IMR-90 (cell line): Measurements from ENCODE around the gene TUBGCP2.

Experiments
- BHLHE40 ChIP-seq: fragments of 150-350 bp; IDR thresholded peaks from 2 replicates; pipeline ENCODE4 v1.6.1; 2016; ENCODE audit warnings: mild to moderate bottlenecking, low read depth, low read length
- CHD1 ChIP-seq: IDR thresholded peaks from 2 replicates; pipeline ENCODE4 v1.6.1; 2012; ENCODE audit warnings: low read depth, low read length, improper control_type of control experiment
- ELK1 ChIP-seq: fragments of 150-350 bp; IDR thresholded peaks from 2 replicates; pipeline ENCODE4 v1.6.1; 2016; ENCODE audit warnings: low read depth, mild to moderate bottlenecking, low read length, moderate library complexity, borderline replicate concordance
- MAZ ChIP-seq: IDR thresholded peaks from 2 replicates; pipeline ENCODE4 v1.6.1; 2012; ENCODE audit warnings: low read depth, mild to moderate bottlenecking, low read length, improper control_type of control experiment, moderate library complexity, borderline replicate concordance
- MXI1 ChIP-seq: IDR thresholded peaks from 2 replicates; pipeline ENCODE4 v1.6.1; 2012; ENCODE audit warnings: low read depth, mild to moderate bottlenecking, low read length, moderate library complexity, borderline replicate concordance
- NFE2L2 ChIP-seq: fragments of 150-350 bp; IDR thresholded peaks from 2 replicates; pipeline ENCODE4 v1.6.1; 2016; ENCODE audit warnings: low read depth, mild to moderate bottlenecking, low read length
- POLR2A ChIP-seq: IDR thresholded peaks from 2 replicates; pipeline ENCODE4 v1.6.1; 2012; ENCODE audit warnings: mild to moderate bottlenecking, low read depth, low read length
- RFX5 ChIP-seq: IDR thresholded peaks from 2 replicates; pipeline ENCODE4 v1.8.0; 2012; ENCODE audit warnings: low read depth, mild to moderate bottlenecking, low read length, moderate library complexity
- SMC3 ChIP-seq: fragments of 150-350 bp; IDR thresholded peaks from 2 replicates; pipeline ENCODE4 v1.6.1; 2016; ENCODE audit warnings: low read depth, mild to moderate bottlenecking, antibody characterized with exemption, low read length, moderate library complexity
- USF2 ChIP-seq: fragments of 150-350 bp; IDR thresholded peaks from 2 replicates; pipeline ENCODE4 v1.6.1; 2017; ENCODE audit warnings: mild to moderate bottlenecking, antibody characterized with exemption, low read length, low read depth
- TF ChIP-seq, protein P1 (sequence below): conservative IDR thresholded peaks from 2 replicates; pipeline ENCODE4 v1.5.1; 2012; ENCODE audit warnings: mild to moderate bottlenecking, low read depth, low read length, improper control_type of control experiment

- TF ChIP-seq, protein P1, sequence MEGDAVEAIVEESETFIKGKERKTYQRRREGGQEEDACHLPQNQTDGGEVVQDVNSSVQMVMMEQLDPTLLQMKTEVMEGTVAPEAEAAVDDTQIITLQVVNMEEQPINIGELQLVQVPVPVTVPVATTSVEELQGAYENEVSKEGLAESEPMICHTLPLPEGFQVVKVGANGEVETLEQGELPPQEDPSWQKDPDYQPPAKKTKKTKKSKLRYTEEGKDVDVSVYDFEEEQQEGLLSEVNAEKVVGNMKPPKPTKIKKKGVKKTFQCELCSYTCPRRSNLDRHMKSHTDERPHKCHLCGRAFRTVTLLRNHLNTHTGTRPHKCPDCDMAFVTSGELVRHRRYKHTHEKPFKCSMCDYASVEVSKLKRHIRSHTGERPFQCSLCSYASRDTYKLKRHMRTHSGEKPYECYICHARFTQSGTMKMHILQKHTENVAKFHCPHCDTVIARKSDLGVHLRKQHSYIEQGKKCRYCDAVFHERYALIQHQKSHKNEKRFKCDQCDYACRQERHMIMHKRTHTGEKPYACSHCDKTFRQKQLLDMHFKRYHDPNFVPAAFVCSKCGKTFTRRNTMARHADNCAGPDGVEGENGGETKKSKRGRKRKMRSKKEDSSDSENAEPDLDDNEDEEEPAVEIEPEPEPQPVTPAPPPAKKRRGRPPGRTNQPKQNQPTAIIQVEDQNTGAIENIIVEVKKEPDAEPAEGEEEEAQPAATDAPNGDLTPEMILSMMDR: no peak
- TF ChIP-seq POLR2A: no peak
- TF ChIP-seq MXI1: no peak
- TF ChIP-seq ELK1: no peak
- no peak for TF ChIP-seq CHD1
- TF ChIP-seq RFX5: no peak
- no peak for TF ChIP-seq USF2
- no peak for TF ChIP-seq MAZ
- TF ChIP-seq NFE2L2: no peak
- TF ChIP-seq SMC3: no peak
- TF ChIP-seq BHLHE40: no peak
Observed at GRCh38 chr10:133350950-133351329, 42.3 kb upstream of the TUBGCP2 start.
